Glomerular visceral epithelial cell (primary cell): ENCODE results near the gene IGFALS.

Experiments used
- DNase-seq: peaks from one replicate; pipeline ENCODE4 v3.0.0-alpha.2; 2016; ENCODE audit errors: extremely low spot score

IGFALS gene

DNA sequence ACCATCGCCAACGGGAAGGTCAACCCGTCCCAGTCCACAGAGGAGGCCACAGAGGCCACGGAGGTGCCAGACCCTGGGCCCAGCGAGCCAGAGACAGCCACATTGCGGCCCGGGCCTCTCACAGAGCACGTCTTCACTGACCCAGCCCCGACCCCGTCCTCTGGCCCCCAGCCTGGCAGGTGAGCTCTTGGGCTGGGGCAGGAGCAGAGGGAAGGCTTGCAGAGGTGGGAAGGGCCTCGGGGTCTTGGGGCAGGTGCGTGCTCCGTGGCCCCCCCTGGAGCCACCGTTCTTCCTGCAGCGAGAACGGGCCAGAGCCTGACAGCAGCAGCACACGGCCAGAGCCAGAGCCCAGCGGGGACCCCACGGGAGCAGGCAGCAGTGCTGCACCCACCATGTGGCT lies 27.3 kb downstream of the IGFALS start:
- no peak for DNase-seq

DNA sequence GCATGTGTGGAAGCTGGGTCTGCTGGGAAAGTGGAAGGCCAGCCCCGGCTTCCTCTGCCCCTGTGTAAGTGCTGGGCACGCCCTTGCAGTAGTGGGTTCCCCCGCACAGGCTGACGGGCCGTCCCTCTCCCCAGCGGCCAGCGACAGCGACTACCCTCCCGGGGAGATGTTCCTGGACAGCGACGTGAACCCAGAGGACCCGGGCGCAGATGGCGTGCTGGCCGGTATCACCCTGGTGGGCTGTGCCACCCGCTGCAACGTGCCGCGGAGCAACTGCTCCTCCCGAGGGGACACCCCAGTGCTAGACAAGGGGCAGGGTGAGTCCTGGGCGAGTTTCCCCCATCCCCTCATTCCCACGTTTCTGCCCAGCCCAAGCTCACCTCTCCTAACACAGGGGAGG lies 27.7 kb downstream of the IGFALS start:
- DNase-seq, result no peak

DNA sequence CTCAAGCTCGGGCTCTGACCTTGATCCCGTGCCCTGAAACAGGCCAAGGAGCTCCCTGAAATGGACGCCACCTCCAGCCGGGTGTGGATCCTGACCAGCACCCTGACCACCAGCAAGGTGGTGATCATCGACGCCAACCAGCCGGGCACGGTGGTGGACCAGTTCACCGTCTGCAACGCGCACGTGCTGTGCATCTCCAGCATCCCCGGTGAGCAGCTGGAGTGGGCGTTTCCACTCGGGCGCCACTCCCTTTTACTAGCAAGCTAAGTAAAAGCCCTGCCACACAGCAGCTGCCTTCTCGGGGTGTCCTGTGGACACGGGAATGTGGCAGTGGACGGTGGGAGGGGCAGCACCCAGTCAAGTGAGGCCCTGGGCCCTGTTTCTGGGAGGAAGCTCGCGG lies 28.5 kb downstream of the IGFALS start:
- DNase-seq, result no peak

- no peak for DNase-seq
Observed at GRCh38 chr16:1763521-1764511, 29.7 kb downstream of the IGFALS start.

DNA sequence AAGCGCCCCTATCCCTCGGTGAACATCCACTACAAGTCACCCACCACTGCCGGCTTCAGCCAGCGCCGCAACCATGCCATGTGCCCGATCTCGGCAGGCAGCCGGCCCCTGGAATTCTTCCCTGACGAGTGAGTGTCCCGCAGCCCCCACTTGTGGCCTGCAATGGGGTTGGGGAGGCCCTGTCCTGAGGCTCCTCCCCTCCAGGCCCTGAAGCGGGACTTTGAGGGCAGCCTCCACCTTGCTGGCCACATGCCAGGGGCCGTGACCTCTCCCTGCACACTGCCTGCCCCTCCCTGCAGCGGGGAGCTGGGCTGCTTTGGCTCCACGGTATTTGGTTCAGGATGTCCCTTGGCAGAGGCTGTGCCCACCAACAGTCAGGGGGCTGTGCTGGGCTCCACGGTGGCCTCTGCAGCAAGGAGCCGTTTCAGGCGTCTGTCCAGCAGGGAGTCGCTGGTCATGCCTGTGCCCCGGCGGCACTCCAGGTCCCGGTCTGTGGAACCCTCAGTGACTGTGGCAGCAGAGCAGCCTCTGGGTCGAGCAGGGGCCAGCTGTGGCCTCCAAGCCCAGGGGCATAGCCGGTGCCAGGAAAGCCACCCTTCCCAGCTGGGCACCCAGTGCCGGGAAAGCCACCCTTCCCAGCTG lies 30.5 kb downstream of the IGFALS start:
- no peak for DNase-seq

GRCh38 chr16:1762196-1762878 lies 31.2 kb downstream of the IGFALS start:
- DNase-seq, result no peak

- DNase-seq, result no peak
Observed at GRCh38 chr16:1761751-1762150, 31.8 kb downstream of the IGFALS start.

GRCh38 chr16:1760911-1761310 lies 32.6 kb downstream of the IGFALS start:
- DNase-seq, result no peak

DNA sequence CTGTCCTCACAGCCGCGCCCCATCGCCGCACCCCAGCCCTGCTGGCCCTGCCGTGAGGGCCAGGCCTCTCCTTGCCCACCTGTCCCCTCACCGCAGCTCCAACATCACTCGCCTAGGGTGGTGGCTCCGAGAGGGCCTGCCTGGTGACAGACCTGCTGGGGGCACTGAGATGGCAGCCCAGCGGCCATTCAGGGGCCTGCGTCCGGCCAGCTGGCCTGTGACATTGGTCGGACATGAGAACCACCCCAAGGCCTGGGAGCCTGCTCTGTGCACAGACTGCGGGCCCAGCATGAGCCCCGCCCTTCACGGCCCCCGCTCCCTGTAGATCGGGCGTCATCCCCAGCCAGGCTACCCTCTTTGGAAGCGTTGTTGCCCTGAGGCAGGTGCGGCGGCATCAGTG lies 34.0 kb downstream of the IGFALS start:
- no peak for DNase-seq

DNA sequence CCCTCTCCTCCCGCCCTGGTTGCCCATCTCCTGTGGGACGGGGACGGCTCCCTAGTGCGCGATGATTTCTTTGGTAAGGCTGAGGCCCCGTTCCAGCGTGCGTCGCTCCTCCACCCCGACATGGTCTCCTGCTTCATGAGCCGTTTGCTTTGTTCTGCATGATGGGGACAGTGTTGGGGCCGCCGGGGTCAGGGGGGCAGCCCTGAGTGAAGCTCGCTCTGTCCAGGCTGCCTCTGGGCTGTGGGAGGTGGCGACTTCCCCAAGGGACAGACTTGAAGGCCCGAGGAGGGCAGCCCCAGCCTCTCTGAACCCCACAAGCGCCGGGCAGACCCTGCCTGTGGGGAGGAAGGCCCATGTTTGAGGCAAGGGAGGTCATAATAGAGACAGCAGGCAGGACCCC lies 34.6 kb downstream of the IGFALS start:
- DNase-seq, result no peak

GRCh38 chr16:1757714-1758461 lies 35.6 kb downstream of the IGFALS start:
- no peak for DNase-seq

- DNase-seq, result no peak
Observed at GRCh38 chr16:1754204-1754603, 39.3 kb downstream of the IGFALS start.

- DNase-seq, result no peak
Observed at GRCh38 chr16:1752853-1753252, 40.7 kb downstream of the IGFALS start.

- DNase-seq, result no peak
Observed at GRCh38 chr16:1751946-1752345, 41.6 kb downstream of the IGFALS start.

- DNase-seq, result no peak
Observed at GRCh38 chr16:1749152-1750117, 44.1 kb downstream of the IGFALS start.

DNA sequence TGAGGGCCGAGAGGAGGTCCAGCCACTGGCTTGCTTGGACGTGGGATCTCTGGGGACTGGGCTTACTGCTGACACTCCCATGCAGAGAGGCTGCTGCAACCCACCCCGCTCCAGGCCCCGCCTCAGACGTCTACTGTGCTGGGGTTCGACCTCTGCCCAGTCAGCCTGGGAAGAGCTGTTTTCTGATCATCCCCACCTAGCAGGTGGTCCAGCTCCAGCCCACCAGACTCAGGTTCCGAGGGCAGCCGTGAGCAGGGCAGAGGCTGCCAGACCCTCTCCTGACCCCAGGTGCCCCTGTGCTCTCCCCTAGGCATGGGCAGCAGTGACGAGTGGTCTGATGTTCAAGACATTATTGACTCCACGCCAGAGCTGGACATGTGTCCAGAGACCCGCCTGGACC lies 45.6 kb downstream of the IGFALS start:
- no peak for DNase-seq

DNA sequence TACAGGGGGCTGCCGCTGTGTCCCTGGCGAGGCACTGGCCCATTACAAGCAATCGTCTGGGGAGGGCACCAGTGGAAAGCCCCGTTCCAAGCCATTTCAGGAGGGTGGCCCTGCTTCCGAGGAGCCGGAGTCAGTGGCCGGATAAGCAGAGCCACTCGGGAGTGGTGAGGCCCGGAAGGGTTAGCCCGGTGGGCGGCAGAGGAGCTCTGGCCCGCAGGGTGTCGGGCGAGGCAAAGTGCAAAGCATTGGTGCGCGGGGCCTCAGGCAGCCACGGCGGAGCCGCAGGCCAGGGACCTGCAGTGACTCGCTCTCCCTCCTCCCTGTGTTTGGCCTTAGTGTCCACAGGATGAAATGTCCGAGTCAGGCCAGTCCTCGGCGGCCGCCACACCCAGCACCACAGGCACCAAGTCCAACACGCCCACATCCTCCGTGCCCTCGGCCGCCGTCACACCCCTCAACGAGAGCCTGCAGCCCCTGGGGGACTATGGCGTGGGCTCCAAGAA lies 46.8 kb downstream of the IGFALS start:
- DNase-seq, result peak; percentile 45

DNA sequence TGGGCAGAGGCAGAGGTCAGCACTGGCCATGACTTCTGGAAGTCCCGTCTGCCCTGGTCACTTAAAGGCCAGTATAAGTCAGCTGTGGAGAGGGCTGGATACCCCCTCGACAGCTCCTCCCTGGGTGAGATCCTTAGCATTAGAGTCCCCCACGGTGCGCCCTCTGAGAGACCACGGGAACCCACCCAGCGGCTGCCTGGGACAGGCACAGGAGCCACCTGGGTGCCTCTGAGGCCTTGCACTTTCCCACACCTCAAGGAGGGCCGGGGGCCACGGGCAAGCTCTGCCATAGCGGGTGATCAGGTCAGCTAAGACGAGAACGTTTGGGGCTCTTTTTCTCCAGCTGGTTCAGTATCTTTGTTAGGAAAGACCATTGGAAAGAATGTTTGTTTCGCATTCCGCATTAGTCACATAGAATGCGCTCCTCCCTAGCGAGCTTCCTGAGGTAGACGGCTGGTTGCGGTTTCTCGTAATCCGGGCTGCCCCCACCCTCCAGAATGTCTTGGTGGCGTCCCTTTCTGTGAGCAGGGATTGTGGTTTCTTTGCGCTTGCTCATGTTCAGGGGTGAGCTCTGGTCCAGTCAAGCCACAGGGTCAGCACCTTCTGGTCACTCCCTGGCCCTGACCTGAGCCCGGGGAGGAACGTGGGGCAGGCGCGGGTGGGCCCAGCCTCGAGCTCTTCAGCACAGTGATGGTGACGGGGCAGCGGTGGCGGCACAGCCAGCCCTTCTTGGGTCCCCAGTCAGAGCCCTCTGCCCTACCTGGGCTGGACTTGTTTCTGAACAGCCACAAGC lies 47.4 kb downstream of the IGFALS start:
- DNase-seq, result peak; percentile 92

DNA sequence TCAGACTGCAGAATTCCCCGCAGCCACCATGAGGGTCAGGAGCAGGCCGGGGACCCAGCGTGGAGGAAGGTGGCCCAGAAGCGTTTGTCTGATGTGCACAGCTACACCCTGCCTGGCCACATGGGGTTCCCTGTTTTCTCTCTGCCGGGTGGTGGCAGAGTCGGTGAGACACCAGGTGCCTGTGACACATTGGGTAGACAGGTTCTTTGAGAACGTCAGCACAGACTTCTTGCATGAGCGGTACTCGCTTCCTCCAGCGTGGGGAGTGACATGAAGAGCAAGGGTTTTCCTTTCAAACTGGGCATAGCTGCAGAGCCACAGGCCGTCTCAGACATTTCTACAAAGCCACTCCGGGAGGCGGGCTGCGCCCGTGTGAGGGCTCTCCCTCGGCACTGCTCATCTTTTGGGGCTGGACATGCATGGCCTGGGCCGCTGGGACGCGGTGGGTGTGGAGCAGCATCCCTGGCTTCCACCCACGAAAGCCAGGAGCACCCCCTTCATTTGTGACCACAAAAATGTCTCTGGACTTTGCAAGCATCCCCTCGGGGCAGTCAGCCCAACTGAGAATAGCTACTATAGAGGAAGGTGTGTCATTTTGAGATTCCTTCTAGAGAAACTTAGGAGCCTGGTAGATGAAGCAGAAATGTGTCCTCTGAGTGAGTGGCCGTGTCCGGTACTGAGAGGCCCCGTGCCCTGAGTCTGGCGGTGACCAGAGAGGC lies 48.2 kb downstream of the IGFALS start:
- DNase-seq, result peak; percentile 80
